ENCODE data around the gene RUNX3. TPM values are rescaled to one million over a fixed set of nuclear protein-coding genes. Genes with fewer than 3 reads are reported as not detected.

Gene RUNX3
- total and polyA plus RNA-seq, 2 donors (not counting 1 experiment from before 2014, with no cell fraction given), result 86.0 to 127 TPM

GRCh38 chr1:24961961-24962861 lies 32.1 kb upstream of the RUNX3 start:
- CTCF ChIA-PET, result interaction anchor here (1.4 to 11.0 kb wide), 6 partner anchors 10 to 137 kb away, joined by 5 to 131 read pairs (median 10); partner anchors contain the start of gene RUNX3
- H3K4me3 Mint-ChIP-seq, result peak overlapping the region; percentile 79
- Histone ChIP-seq H3K9me3 (ENCODE audit: control extremely low read depth in 1 of 3, control insufficient read depth in 2 of 3, insufficient read depth in 1 of 3, low read length in 2 of 3) (peaks cover 0 to 6% (median 0%) of the 10 kb centered on the region in 3 donors), H4K20me1 (ENCODE audit: control insufficient read depth, insufficient read depth, low read length, poor library complexity, severe bottlenecking) (no peaks in the 10 kb centered on the region), H3K4me3 (ENCODE audit: control extremely low read depth in 1 of 5, extremely low read depth in 1 of 5, insufficient read depth in 1 of 5, low read depth in 2 of 5, low read length in 4 of 5) (no peak overlapping the region), H3K9ac (ENCODE audit: low read length) (no peak overlapping the region), H3K79me2 (ENCODE audit: control insufficient read depth, insufficient read depth, low read length) (peaks cover 30% of the 10 kb centered on the region), H3K4me2 (replicated peaks; ENCODE audit: low read depth, low read length, poor library complexity, severe bottlenecking) (peak overlapping the region; percentile 65), H3K27me3 (replicated peaks in 1 of 4; ENCODE audit: control extremely low read depth in 1 of 4, control insufficient read depth in 3 of 4, insufficient read depth in 4 of 4, low read length in 3 of 4) (no peaks in the 10 kb centered on the region), H3K4me1 (ENCODE audit: control insufficient read depth in 2 of 2, insufficient read depth in 2 of 2, low read length in 2 of 2) (peaks cover 28 to 66% of the 10 kb centered on the region in 2 donors), H3K27ac (ENCODE audit: low read length in 2 of 2) (no peak overlapping the region), H3K36me3 (replicated peaks in 1 of 2; ENCODE audit: control extremely low read depth in 1 of 2, control insufficient read depth in 1 of 2, extremely low read depth in 1 of 2, insufficient read depth in 2 of 2, low read length in 1 of 2) (no peaks in the 10 kb centered on the region), H2AFZ (ENCODE audit: insufficient read depth, low read depth, low read length, poor library complexity, severe bottlenecking) (peak overlapping the region; percentile 8)
- POLR2A ChIA-PET, result interaction anchor here (0.6 to 1.5 kb wide), 2 partner anchors 72 to 409 kb away, joined by 3 to 5 read pairs; no protein-coding TSS in a partner anchor
- WGBS (ENCODE audit: insufficient coverage), result 80% methylated on average over 23 of the region's 26 CpGs
- DNase-seq (no peak), ATAC-seq (ENCODE audit: low read depth) (no peak)
- H3K9me3 Mint-ChIP-seq (ENCODE audit: insufficient read depth), result no peaks in the 10 kb centered on the region
- no peak for TF ChIP-seq CTCF (IDR thresholded peaks at IDR 0.05)
- TF ChIP-seq EZH2 (IDR thresholded peaks at IDR 0.05; ENCODE audit: borderline replicate concordance, insufficient read depth, low read depth, low read length, poor library complexity, severe bottlenecking), result no peak
- intact Hi-C loops (cut with micrococcal nuclease), result no loop called here
- H3K27me3 Mint-ChIP-seq, result no peaks in the 10 kb centered on the region
- H3K4me1 Mint-ChIP-seq, result peaks cover 68% of the 10 kb centered on the region
- peak overlapping the region; percentile 26 for H3K27ac Mint-ChIP-seq

DNA sequence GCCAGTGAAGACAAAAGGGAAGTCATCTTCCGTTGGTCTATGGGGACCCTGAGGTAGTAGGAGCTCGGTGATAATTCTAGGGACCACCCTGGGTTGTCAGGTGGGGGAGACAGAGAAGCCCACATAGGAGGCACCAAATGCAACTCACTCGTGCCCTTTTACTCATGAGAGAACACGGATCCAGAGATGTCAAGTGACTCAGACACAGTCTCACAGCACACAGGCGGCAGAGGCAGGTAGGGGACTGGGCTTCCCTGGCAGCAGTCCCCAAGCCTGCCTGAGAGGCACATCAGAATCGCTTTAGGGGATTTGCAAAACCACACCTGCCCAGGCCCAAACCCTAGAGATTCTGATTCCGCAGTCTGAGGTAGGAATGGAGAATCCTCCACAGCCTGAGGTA lies 31.3 kb upstream of the RUNX3 start:
- Histone ChIP-seq H3K36me3 (replicated peaks in 1 of 2; ENCODE audit: control extremely low read depth in 1 of 2, control insufficient read depth in 1 of 2, extremely low read depth in 1 of 2, insufficient read depth in 2 of 2, low read length in 1 of 2) (no peaks in the 10 kb centered on the region), H2AFZ (ENCODE audit: insufficient read depth, low read depth, low read length, poor library complexity, severe bottlenecking) (no peak overlapping the region), H3K9ac (ENCODE audit: low read length) (no peak overlapping the region), H3K79me2 (ENCODE audit: control insufficient read depth, insufficient read depth, low read length) (peaks cover 30% of the 10 kb centered on the region), H4K20me1 (ENCODE audit: control insufficient read depth, insufficient read depth, low read length, poor library complexity, severe bottlenecking) (no peaks in the 10 kb centered on the region), H3K4me2 (replicated peaks; ENCODE audit: low read depth, low read length, poor library complexity, severe bottlenecking) (no peak overlapping the region), H3K27ac (ENCODE audit: low read length in 2 of 2) (no peak overlapping the region), H3K27me3 (replicated peaks in 1 of 4; ENCODE audit: control extremely low read depth in 1 of 4, control insufficient read depth in 3 of 4, insufficient read depth in 4 of 4, low read length in 3 of 4) (no peaks in the 10 kb centered on the region), H3K4me1 (ENCODE audit: control insufficient read depth in 2 of 2, insufficient read depth in 2 of 2, low read length in 2 of 2) (peaks cover 37 to 75% of the 10 kb centered on the region in 2 donors), H3K4me3 (ENCODE audit: control extremely low read depth in 1 of 5, extremely low read depth in 1 of 5, insufficient read depth in 1 of 5, low read depth in 2 of 5, low read length in 4 of 5) (no peak overlapping the region), H3K9me3 (ENCODE audit: control extremely low read depth in 1 of 3, control insufficient read depth in 2 of 3, insufficient read depth in 1 of 3, low read length in 2 of 3) (no peaks in the 10 kb centered on the region)
- POLR2A ChIA-PET, result interaction anchor here (0.8 kb wide), 1 partner anchor 62 kb away, joined by 3 read pairs; no protein-coding TSS in a partner anchor
- H3K27ac Mint-ChIP-seq, result peak overlapping the region; percentile 53
- no peaks in the 10 kb centered on the region for H3K9me3 Mint-ChIP-seq (ENCODE audit: insufficient read depth)
- no peak for TF ChIP-seq CTCF (IDR thresholded peaks at IDR 0.05)
- peak overlapping the region; percentile 79 for H3K4me3 Mint-ChIP-seq
- DNase-seq (no peak), ATAC-seq (ENCODE audit: low read depth) (no peak)
- no peaks in the 10 kb centered on the region for H3K27me3 Mint-ChIP-seq
- intact Hi-C loops (cut with micrococcal nuclease), result no loop called here
- 73% methylated on average over 5 of the region's 7 CpGs for WGBS (ENCODE audit: insufficient coverage)
- CTCF ChIA-PET, result interaction anchor here (1.0 to 11.0 kb wide), 3 partner anchors 26 to 74 kb away, joined by 4 to 131 read pairs (median 5); no protein-coding TSS in a partner anchor
- H3K4me1 Mint-ChIP-seq, result peaks cover 72% of the 10 kb centered on the region
